Prostate gland (tissue), 2 donors: ENCODE measurements around the gene TINAGL1. TPM values are rescaled to one million over a fixed set of nuclear protein-coding genes. Genes with fewer than 3 reads are reported as not detected.

Experiments
- DNase-seq: peaks from one replicate; pipeline ENCODE4 v3.0.0-alpha.2; 2019; ENCODE audit warnings: low spot score
- H3K27ac ChIP-seq, 2 donors: fragments of 200-600 bp; sonication (generic); 2 replicates each; pipeline ENCODE4 v1.5.1; 2017 to 2019
- H3K27me3 ChIP-seq: fragments of 200-600 bp; sonication (generic); replicated peaks from 2 replicates; pipeline ENCODE4 v1.5.1; 2019; ENCODE audit not compliant: insufficient read depth
- H3K36me3 ChIP-seq, 2 donors: fragments of 200-600 bp; sonication (generic); 1 replicate in 1 of 2; 2 replicates in 1 of 2; pipeline versions ENCODE4 v1.5.1 to v1.8.1; 2017 to 2019
- H3K4me1 ChIP-seq: fragments of 200-600 bp; sonication (generic); replicated peaks from 2 replicates; pipeline ENCODE4 v1.5.1; 2019
- H3K4me3 ChIP-seq, 2 donors: fragments of 200-600 bp; sonication (generic); 2 replicates each; pipeline ENCODE4 v1.5.1; 2017 to 2019
- H3K9me3 ChIP-seq: fragments of 200-600 bp; sonication (generic); 2 replicates; pipeline ENCODE4 v1.5.1; 2017
- POLR2A ChIP-seq: fragments of 450-650 bp; IDR thresholded peaks from one replicate; pipeline ENCODE4 v1.6.1; 2016; ENCODE audit warnings: antibody characterized with exemption, mild to moderate bottlenecking
- POLR2AphosphoS5 ChIP-seq: sonication (generic); formaldehyde crosslinking; IDR thresholded peaks from one replicate; pipeline ENCODE4 v1.6.1; 2017; ENCODE audit warnings: antibody characterized with exemption
- WGBS: methylation state at CpG from one replicate; pipeline ENCODE4 v1.1.5; 2018; 5-methylcytosine and 5-hydroxymethylcytosine counted together
- intact Hi-C: fragments of 100-400 bp; cut with DNase I; formaldehyde crosslinking; loops from one replicate; pipeline ENCODE4 v1.14.2; 2022
- total RNA-seq, 2 donors: library from RNA; depleted of rRNA; stranded (reverse); fragments of >200 nt; gene quantifications; one replicate each; pipeline ENCODE4 v1.1.0, GENCODE V29; 2016
- TF ChIP-seq, protein P1 (sequence below), 4 experiments: fragments of 200-600 bp in 2 of 4; fragments of 450-650 bp in 2 of 4; sonication (generic) in 2 of 4; IDR thresholded peaks; 1 replicate in 3 of 4; 2 replicates in 1 of 4; pipeline ENCODE4 v1.5.1; 2016 to 2019; ENCODE audit warnings: antibody characterized with exemption in 4 of 4, mild to moderate bottlenecking in 2 of 4, moderate library complexity in 2 of 4

The TINAGL1 gene
- total RNA-seq, 2 donors from 2014 or later, result 103 to 134 TPM

GRCh38 chr1:31556481-31557006 lies 19.8 kb upstream of the TINAGL1 start:
- no peak overlapping the region for H3K4me3 ChIP-seq
- H3K36me3 ChIP-seq, result no peaks in the 10 kb centered on the region
- no peaks in the 10 kb centered on the region for H3K9me3 ChIP-seq
- no peaks in the 10 kb centered on the region for H3K27me3 ChIP-seq
- no peaks in the 10 kb centered on the region for H3K4me1 ChIP-seq
- no peak for DNase-seq
- 81% methylated on average over 5 of the region's 5 CpGs for WGBS
- no peak overlapping the region for H3K27ac ChIP-seq
- TF ChIP-seq POLR2AphosphoS5 (no peak), POLR2A (no peak)
- TF ChIP-seq, protein P1, sequence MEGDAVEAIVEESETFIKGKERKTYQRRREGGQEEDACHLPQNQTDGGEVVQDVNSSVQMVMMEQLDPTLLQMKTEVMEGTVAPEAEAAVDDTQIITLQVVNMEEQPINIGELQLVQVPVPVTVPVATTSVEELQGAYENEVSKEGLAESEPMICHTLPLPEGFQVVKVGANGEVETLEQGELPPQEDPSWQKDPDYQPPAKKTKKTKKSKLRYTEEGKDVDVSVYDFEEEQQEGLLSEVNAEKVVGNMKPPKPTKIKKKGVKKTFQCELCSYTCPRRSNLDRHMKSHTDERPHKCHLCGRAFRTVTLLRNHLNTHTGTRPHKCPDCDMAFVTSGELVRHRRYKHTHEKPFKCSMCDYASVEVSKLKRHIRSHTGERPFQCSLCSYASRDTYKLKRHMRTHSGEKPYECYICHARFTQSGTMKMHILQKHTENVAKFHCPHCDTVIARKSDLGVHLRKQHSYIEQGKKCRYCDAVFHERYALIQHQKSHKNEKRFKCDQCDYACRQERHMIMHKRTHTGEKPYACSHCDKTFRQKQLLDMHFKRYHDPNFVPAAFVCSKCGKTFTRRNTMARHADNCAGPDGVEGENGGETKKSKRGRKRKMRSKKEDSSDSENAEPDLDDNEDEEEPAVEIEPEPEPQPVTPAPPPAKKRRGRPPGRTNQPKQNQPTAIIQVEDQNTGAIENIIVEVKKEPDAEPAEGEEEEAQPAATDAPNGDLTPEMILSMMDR (IDR thresholded peaks at IDR 0.05), result no peak
- intact Hi-C loops, result no loop called here

GRCh38 chr1:31559715-31560114 lies 16.6 kb upstream of the TINAGL1 start:
- H3K4me1 ChIP-seq, result no peaks in the 10 kb centered on the region
- no peak overlapping the region for H3K4me3 ChIP-seq
- no peak overlapping the region for H3K27ac ChIP-seq
- no peak for DNase-seq
- no peaks in the 10 kb centered on the region for H3K36me3 ChIP-seq
- no peaks in the 10 kb centered on the region for H3K27me3 ChIP-seq
- intact Hi-C loops, result loop anchor here (5.0 kb wide), 1 partner anchor 233 kb away; no protein-coding TSS in a partner anchor
- H3K9me3 ChIP-seq, result no peaks in the 10 kb centered on the region
- TF ChIP-seq POLR2AphosphoS5 (no peak), POLR2A (no peak)
- TF ChIP-seq, protein P1 (IDR thresholded peaks at IDR 0.05), result no peak

- Histone ChIP-seq H3K9me3 (no peaks in the 10 kb centered on the region), H3K27ac (no peak overlapping the region), H3K4me3 (no peak overlapping the region), H3K27me3 (no peaks in the 10 kb centered on the region), H3K36me3 (no peaks in the 10 kb centered on the region), H3K4me1 (no peaks in the 10 kb centered on the region)
- TF ChIP-seq POLR2A, result no peak
- TF ChIP-seq, protein P1 (IDR thresholded peaks at IDR 0.05), result no peak
- no peak for TF ChIP-seq POLR2AphosphoS5
- no peak for DNase-seq
- WGBS, result 81% methylated on average over 4 of the region's 4 CpGs
- intact Hi-C loops, result loop anchor here (5.0 kb wide), 1 partner anchor 232 kb away; no protein-coding TSS in a partner anchor
Observed at GRCh38 chr1:31560394-31560793, 15.9 kb upstream of the TINAGL1 start.

- TF ChIP-seq POLR2A (no peak), POLR2AphosphoS5 (no peak)
- TF ChIP-seq, protein P1 (IDR thresholded peaks at IDR 0.05), result no peak
- WGBS, result 38% methylated on average over 3 of the region's 3 CpGs
- H3K4me1 ChIP-seq, result no peaks in the 10 kb centered on the region
- no peak for DNase-seq
- no peaks in the 10 kb centered on the region for H3K27me3 ChIP-seq
- intact Hi-C loops, result loop anchor here (5.0 kb wide), 1 partner anchor 229 kb away; no protein-coding TSS in a partner anchor
- no peaks in the 10 kb centered on the region for H3K9me3 ChIP-seq
- H3K27ac ChIP-seq, result no peak overlapping the region
- no peaks in the 10 kb centered on the region for H3K36me3 ChIP-seq
- H3K4me3 ChIP-seq, result no peak overlapping the region
Observed at GRCh38 chr1:31562707-31563360, 13.5 kb upstream of the TINAGL1 start.

DNA sequence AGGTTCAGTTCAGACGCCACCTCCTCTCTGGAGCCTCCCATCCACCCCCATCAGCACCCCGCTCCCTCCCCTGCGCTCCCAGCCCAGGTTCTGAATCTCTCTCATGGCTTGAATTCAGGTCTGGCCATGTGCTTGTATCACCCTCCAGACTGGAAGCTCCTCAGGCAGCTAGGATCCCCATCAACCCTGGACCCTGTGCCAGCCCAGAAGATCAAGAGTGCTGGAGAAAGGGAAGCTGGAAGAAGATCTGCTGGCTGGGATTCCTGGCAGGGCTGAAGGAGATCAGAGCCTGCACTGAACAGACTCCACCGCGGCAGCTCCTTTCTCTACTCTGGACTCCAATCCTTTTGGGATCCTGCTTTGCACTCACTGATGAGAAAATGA lies 11.7 kb upstream of the TINAGL1 start:
- Histone ChIP-seq H3K27me3 (no peaks in the 10 kb centered on the region), H3K4me3 (no peak overlapping the region), H3K27ac (no peak overlapping the region), H3K4me1 (no peaks in the 10 kb centered on the region), H3K9me3 (no peaks in the 10 kb centered on the region), H3K36me3 (no peaks in the 10 kb centered on the region)
- DNase-seq, result no peak
- 68% methylated on average over 5 of the region's 5 CpGs for whole genome bisulfite sequencing
- no peak for TF ChIP-seq POLR2A
- TF ChIP-seq, protein P1 (IDR thresholded peaks at IDR 0.05), result no peak
- TF ChIP-seq POLR2AphosphoS5, result no peak
- intact Hi-C loops, result loop anchor here (1.0 to 5.0 kb wide), 2 partner anchors 30 to 228 kb away; no protein-coding TSS in a partner anchor
